HEK293 (cell line): Measurements from ENCODE around the gene RNF40.

Experiments used
- ZNF114 ChIP-seq: fragments of 450-650 bp; formaldehyde crosslinking; IDR thresholded peaks from 2 replicates; pipeline ENCODE4 v1.5.0; 2017; ENCODE audit warnings: missing biosample characterization, missing genetic modification characterization
- ZNF549 ChIP-seq: fragments of 450-650 bp; IDR thresholded peaks from 2 replicates; pipeline ENCODE4 v1.5.1; 2018; ENCODE audit warnings: missing biosample characterization, missing genetic modification characterization, mild to moderate bottlenecking, inconsistent platforms, moderate library complexity
- ZNF610 ChIP-seq: fragments of 450-650 bp; formaldehyde crosslinking; IDR thresholded peaks from 2 replicates; pipeline ENCODE4 v1.5.1; 2016; ENCODE audit warnings: missing biosample characterization, missing genetic modification characterization, borderline replicate concordance

DNA sequence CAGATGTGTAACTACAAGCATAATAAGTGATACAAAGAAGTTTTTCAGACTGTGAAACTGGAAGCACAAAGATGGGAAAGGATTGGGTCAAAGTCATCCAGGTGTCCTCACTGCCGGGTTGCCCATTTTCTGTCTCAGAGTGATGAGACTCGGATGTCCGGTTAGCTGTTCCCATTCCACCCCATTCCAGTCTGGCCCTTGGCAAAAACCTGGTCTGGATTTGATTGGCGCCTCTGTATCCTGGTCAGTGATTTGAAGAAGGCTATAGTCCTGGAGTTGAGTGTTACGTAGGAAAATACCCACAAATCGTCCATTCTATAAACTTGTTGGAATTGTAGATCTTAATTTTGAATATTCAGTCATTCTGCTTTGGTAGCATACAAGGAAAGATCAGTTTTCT lies 33.8 kb upstream of the RNF40 start:
- TF ChIP-seq ZNF549 (tag by site-specific recombination) (no peak), ZNF114 (tag by site-specific recombination) (no peak), ZNF610 (tag by site-specific recombination) (no peak)
